Urothelium cell line (cell line): ENCODE data around the gene TMEM163.

Source experiments
- DNase-seq: peaks from one replicate; pipeline ENCODE4 v3.0.0; 2011; ENCODE audit warnings: low spot score, mixed read lengths
- FAIRE-seq: peaks from 2 replicates; lab custom pipeline; 2011; peaks lifted over from hg19 to GRCh38; lab: Jason Lieb, UNC

TMEM163 gene

DNA sequence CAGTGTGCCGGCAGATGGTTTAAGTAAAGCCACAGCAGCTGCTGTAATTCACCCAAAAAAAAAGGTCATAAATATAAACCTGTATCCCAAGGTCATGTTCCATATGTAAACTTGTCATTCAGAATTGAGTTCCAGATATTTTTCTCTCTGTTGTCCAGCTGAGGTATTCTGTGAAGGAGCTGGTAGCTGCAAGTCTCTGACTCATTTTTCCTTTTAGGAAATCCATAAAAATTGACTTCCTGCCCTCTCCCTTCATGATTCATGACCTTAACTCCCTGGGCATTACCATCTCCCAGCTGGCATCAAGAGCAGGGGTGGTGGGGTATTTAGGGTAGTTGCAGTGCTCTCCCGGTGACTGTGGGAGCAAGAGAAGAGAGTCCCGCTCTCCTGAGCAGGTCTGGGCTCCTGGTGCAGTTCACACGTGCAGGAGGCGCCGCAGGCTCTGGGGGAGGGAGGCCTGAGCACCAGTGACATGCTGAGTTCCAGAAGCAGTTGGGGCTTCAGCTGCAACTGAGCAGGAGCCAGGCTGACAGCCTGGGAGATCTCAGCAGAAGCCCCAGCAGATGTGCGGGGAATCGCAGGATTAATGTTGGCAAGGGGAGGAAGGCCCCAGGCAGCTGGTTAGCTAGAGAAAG, 272.3 kb downstream of the TMEM163 start:
- DNase-seq, result no peak
- no peak for FAIRE-seq

DNA sequence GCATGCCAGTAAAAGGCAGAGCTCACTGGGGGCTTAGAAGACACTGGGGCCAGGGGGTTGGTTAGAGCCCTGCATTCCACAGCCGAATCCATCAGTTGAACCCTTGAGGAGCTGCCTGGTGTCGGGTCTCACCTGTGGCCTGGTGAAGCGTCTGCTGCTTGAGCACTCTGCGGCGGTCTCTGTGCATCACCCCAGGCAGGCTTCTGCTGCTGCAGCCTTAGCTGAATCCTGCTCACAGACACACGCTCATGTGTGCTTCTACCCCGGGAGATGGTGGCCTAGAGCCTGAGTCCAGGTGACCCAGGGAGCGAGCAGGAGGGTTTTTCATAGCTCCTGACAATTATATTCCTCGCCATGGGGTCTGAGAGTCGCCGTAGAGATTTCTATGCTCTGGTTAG, 272.8 kb downstream of the TMEM163 start:
- DNase-seq, result no peak
- no peak for FAIRE-seq

DNA sequence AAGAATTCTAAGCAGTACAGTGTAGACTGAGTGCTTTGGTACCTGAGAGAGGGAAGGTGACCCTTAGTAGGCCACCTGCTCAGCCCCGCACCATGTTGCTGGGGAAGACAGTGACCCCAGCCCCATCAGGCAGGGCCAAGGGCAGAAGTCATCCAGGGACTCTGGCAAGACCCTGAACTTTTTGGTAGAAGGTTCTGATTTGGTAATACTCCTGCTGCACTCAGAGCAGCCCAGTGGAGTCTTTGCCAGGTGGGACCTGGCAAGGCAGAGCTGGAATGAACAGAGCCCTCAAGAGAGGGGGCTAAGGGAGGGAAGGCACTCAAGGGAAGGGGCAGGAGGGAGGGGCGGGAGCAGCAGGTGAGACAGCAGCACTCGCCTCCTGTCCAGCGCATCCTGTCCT, 273.7 kb downstream of the TMEM163 start:
- FAIRE-seq (no peak), DNase-seq (no peak)

DNA sequence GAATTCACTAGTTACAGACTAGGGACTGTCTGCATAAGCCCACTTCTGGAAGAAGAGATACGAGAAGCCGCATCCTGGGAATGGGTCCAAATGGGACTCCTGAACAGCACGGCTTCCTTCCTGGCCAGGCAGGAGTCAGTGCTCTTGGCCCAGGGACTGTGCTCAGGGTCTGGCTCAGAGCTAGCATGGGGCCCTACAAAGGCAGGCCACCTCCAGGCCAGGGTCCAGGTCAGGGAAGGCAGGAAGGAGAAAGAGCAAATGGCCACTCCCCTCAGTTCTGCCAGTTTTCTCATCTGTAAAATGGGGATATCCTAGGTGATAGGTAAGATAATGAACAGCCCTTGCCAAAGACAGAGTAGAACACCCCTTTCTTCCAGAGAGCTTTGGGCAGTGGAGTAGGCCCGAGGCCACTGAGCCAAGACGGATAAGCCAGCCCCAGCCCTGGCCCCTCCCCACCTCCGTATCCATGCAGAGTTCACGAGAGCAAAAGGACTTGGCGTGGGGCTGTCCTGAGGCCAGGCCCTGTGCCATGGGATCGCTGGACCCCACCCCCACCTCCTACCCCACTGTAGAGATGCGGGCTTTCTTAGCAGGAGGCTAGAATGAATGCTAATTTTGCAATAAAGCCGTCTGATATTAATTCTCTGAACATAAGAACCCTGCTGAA, 274.9 kb downstream of the TMEM163 start:
- no peak for DNase-seq
- FAIRE-seq, result no peak

DNA sequence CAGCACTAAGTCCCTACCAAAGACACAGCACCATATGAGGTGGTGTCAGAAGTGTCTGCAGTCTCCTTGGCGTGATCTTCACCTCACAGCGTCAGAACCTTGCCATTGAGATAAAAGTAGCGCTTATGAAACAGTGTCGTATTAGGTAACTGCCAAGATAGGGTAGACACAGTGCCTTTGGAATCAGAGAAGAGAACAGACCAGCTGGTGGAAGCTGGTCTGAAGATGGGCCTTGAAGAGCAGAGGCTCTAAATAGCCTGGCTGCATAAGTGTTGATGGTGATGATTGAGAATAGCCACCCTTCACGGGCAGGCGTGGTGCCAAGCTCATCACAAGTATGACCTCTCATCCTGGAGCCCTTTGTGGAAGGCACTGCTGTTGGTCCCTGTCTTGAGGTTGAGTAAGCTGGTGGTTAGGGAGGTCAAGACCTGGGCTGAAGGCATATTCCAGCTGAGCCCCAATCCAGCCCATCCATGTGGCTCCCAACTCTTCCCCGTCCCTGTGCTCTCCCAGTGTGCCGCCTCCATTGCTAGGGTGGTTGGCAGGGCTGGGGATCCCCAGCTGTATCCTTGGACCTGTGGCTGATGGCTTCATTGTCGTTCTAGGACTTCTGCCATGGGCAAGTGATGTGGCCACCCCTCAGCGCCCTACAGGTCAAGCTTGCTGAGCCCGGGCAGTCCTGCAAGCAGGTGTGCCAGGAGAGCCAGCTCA, 277.5 kb downstream of the TMEM163 start:
- FAIRE-seq (peak; percentile 44), DNase-seq (no peak)

DNA sequence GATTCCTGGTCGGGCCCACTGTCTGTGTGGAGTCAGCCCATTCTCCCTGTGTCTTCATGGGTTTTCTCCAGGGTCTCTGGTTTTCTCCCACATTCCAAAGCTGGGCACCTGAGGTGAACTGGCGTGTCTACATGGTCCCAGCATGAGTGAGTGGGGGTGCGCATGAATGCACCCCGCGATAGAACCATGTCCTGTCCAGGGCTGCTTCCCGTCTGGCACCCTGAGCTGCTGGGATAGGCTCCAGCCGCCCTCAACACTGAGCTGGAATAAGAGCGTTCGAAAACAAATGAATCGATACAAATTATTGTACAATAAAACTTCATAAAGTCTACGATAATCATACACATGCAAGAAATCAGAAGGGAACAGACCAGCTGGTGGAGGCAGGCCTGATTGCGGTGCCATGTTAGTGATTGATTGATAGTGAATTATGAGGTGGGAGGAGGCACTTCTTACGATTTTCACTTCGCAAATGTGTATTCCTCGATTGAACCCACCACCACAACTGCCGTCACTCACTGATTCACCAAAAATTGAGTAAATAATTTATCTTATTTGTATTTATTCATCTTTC, 278.4 kb downstream of the TMEM163 start:
- no peak for FAIRE-seq

DNA sequence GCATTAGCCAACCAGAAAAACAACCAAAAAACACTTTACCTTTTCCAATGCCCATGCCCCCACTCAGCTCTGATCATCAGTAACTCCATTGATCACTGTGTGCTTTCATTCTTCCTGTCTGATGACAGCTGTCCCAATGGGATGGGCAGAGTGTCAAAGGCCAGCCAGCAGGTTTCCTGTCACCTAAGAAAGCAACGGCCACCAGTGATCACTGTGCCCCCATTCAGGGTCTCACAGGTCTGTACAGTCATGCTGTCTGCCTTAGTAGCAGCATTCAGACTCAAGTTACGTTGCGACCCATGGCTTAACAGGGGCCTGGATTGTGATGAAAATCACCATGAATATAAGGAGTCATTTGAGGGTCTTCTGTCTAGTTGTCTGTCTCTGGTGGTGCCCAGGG, 280.4 kb downstream of the TMEM163 start:
- FAIRE-seq, result no peak

More for the DNA sequence above, 278.4 kb downstream of the TMEM163 start:
- DNase-seq, result no peak

DNA sequence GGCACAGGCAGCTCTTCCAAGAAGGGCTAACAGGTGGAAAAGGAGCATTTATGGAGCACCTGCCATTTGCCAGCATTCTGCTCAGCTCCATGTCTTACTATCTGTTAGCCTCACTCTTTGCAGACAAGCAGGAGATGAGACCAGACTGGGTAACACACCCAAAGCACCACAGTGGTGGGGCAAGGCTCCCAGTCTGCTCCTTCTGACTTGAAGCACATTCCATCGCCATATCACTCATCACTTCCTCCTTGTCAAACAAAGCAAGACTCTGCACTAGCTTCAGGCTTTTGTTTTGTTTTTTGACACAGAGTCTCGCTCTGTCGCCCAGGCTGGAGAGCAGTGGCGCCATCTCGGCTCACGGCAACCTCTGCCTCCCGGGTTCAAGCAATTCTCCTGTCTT, 282.1 kb downstream of the TMEM163 start:
- FAIRE-seq (no peak), DNase-seq (no peak)

More for the DNA sequence above, 280.4 kb downstream of the TMEM163 start:
- DNase-seq, result no peak

DNA sequence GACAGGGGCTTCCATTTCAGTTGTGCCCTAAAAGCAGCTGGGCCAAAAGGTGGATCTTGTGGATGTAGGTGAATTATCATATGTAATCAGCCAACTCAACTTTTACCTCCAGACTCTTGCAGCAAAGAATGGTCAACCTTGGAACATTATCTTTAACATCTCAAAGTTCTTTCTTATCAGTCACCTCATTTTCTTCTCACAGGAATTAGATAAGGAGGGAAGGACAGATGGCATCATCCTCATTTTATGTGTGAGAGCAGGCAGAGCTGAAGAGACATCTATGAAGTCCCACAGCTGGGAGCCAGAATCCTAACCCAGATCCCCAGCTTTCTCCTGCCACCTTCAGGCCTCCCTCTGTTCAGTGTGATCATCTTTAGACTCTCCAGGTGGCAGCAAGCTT, 282.9 kb downstream of the TMEM163 start:
- FAIRE-seq (no peak), DNase-seq (no peak)

DNA sequence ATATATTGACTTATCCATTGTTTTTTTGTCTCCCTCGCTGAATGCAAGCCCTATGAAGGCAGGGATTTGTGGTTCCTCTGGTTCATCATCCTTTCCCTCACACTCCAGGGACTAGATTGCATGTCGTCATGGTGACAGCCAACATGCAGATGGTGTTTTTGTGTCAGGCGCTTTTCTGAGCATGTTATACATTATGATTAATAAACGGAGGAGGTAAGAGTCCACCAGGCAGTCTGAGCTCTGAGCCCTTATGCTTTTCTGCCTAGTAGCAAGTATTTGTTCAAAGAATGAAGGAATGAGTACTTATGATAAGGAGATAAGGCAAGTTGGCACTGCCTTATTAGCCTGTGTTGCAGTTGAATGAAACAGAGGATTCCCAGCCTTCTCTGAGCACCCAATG, 283.3 kb downstream of the TMEM163 start:
- no peak for DNase-seq
- no peak for FAIRE-seq

DNA sequence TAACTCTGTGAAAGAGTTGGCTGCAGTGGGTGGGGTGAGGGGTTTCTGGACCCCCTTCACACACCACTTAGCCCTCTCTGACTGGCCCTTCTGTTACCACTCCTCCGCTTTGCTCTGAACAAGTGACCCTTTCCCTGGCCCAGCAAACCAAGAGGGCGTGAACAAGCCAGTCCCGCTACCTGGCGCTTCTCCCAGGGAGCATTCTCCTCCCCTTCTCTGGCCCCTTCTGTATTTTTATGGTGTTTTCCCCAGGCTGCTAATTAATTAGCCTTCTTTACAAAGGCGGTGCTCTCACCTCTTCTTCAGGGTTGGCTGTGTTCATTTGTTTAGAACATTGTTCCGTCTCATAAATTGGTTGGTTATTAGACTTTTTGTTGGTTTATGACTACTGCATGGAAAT, 284.8 kb downstream of the TMEM163 start:
- DNase-seq, result no peak
- no peak for FAIRE-seq

DNA sequence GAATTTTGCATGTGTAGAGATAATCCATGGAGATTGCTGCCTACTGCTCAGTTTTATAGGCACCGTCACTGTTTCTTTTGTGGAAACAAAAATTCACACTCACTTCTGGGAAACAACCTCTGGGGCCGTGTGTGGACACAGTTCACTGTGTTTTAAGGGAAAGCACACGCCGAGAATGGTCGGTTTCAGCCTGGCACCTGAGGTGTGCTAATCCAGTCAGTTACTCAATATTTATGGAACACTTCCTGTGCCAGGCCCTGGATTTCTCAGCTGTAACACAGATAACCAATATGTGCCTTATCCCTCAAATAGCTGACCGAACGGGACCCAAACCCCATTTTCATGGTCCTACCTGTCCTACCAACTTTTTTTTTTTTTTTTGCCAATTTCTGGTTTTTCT, 285.3 kb downstream of the TMEM163 start:
- DNase-seq, result no peak
- no peak for FAIRE-seq

DNA sequence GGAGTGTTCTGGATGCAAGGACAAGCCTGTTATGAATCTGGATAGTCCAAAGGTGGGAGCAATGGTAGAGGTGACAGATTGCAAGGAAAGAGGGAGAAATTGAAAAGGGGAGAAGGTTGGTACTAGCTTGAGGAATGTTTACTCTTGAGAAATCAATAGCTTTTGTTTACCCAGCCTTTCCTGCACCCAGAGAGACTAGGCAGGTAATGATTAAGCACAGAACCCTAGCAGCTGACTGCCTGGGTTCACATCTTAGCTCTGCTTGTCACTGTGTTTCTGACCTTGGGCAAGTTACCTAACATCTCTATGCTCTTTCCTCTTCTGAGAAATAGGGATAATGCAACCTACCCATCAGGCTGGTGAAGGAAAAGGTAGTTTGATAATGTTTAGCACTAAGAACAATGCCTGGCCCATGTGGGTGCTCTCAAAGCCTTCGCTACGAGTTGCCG, 286.3 kb downstream of the TMEM163 start:
- FAIRE-seq, result no peak

DNA sequence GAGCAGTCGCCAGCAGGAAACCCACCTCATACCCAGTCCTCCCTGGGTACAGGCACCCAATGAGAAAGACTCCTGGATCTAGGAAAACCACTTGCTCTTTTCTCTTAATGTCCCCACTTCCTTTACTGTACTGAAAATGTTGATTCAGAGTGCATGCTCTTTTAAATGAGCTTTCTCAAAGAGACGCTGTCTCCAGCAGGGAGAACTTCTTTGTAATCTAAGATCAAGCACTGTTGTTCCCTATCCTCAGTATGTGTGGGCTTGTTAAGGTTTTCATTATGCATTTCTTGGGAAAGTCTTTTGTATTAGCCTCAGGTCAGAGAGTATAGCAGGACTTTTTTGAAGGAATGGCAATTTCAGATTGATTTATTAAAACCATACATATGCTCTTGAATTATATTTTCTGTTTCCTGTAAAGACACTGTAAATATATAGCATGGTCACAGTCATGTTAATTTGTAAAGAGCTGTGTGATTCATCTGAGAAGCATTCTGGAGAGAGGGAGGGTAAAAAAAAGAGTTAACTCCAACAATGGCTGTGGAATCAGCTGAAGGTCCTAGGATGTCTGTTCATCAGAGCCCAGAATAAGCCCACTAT, 286.9 kb downstream of the TMEM163 start:
- FAIRE-seq (no peak), DNase-seq (peak; percentile 48)

More for the DNA sequence above, 286.3 kb downstream of the TMEM163 start:
- no peak for DNase-seq

DNA sequence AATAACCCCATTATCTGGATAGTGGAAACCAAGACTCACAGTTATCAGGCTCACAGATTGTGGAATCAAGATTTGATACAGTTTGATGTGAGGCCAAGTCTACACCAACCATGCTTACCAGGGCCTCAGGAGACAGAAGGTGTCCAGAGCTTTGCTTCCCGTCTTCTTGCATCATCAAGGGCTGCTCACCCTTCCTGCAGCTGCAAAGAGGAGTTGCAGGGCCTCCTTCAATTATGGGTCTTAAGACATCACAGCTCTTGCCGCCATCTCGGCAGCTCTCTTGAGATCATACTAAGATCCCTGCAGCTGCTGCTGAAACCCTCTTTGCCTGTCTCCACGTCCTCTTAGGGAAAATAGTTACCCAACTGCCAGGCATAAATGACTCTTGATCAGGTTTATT, 288.9 kb downstream of the TMEM163 start:
- DNase-seq (no peak), FAIRE-seq (no peak)

DNA sequence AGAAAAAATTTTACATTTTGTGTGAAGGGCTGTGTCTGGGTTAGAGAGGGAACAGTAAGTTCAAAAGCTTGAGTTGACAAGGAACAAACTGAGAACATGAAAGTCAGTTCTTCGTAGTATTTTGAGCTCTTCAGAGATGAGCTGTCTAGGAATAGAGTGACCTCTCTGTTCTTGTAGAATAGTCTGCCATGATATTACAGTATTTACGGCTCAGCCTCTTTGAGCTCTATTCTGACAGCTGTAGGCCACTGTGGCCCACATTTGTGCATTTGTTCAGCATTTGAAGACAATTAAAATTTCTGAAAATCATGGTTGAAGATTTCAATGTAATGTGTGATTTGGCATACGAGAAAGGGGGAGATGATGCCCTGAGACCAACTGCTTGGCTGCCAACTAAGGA, 292.1 kb downstream of the TMEM163 start:
- no peak for DNase-seq
- FAIRE-seq, result no peak

DNA sequence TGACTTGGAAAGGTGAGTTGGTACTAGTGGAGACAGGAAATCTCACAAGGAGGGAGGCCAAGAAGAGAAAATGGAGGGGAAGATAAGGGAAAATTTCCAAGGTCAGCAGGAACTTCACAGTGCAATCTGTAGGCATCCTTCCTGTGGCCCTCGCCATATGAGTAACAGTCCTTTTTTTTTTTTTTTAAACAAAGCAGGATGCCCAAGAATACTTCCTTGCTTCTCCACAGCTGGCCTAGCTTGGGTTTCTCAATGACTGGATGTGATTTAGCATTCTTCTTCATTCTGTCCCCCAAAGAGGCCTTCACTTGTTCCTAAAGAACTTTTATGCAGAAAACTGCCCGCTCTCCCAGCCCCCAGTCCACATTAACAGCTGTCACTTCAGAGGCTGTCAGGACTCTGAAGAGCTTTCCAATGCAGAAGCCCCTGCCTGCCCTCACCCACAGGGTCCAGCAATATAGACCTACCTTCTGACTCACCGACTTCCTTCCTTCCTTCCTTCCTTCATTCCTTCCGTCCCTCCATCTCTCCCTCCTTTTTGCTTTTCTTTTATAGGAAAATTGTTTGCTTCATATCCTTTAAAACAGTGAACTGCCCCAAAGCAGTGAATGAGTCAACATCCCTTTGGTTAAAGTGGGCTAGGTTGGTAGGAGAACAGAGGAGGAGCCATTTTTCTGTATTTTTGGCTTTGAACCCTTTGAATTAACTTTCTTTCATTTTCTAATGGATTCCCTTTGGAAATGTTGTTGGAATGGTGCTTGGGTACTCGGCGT, 292.9 kb downstream of the TMEM163 start:
- FAIRE-seq (no peak), DNase-seq (no peak)

DNA sequence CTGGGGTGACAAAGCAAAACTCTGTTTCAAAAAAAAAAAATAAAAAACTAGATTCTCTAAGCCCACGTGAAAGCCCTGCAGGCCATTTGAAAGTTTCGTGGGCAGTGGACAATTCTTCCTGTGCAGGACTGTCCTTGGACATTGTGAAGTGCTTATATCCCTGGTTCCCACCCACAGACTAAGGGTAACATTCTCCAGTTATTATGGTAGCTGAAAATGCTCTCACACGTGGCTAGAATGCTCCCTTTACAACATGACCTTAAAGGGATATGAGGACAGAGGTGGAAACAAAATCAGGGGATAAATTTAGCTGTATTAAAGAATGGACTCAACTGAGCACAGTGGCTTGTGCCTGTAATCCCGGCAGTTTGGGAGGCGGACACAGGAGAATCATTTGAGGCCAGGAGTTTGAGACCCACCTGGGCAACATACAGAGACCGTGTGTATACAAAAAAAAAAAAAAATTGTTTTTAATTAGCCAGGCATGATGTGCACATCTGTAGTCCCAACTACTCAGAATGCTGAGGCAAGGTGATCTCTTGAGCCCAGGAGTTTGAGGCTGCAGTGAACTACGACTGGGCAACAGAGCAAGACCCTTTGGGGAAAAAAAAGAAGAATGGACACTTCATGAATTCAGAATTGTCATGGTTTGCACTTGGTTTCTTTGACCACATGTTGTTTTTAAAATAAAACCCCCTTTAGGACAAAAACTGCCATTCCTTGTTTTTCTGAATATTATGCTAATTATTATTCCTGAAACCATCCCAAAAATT, 297.1 kb downstream of the TMEM163 start:
- FAIRE-seq (no peak), DNase-seq (no peak)

DNA sequence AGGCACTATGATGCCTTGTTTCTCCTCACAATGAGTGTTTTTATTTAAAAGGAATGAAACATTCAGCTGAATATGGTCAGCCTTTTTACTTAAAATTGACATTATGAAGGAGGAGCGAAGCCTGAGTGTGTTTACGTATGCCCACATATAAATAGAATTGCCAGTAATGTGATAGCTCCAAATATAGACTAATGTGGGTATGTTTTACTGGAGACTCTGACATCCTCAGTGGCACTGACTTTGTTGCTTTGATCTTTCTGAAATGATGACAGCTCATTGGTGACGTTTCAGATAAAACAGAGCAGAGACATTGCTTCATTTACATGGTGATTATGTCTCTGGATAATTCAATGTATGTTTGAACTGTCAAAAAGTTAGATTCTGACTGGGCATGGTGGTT, 297.9 kb downstream of the TMEM163 start:
- no peak for DNase-seq
- FAIRE-seq, result no peak

DNA sequence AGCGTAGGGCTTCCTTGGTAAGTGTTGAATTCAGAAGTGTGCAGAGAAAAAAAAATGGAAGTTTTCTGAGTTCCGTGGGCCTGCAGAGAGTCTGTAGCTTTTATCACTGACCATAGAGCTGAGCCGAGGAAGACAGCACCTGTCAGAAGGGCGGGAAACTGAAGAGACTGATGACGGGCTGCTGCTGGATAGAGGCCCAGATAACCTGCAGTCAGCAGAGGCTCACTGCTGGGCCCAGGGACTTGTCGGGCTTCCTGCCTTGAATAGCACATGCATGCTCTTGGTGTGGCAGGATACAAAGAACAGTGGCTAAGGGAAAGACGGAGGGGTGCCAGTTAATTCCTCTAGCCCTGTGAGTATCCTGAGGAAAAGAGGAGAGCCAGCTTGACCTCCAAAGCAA, 298.5 kb downstream of the TMEM163 start:
- FAIRE-seq, result no peak
- DNase-seq, result no peak
